ENCODE data around the gene KIF2A.
A peak's percentile ranks its signal among the peaks of the same experiment; 100 is the strongest.

KIF2A gene

DNA sequence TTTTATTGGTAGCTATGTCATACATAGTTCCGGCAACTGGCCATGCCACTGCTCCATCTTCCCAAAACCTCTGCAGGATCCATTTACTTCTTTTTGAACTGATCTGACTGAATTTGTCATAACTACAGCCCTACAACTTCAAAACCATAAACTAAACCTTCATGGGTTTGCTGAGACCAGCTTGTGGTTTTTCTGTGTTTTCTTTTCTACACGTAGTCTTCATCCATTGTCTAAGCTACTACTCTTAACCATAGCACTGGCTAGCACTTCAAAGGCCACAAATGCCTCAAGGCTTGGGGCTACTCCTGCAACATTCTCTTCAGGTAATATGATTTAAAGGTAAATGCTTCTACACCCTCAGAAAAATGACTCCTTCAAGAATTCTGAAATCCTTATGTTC, 9.0 kb upstream of the KIF2A start:
- no peak for DNase-seq

DNA sequence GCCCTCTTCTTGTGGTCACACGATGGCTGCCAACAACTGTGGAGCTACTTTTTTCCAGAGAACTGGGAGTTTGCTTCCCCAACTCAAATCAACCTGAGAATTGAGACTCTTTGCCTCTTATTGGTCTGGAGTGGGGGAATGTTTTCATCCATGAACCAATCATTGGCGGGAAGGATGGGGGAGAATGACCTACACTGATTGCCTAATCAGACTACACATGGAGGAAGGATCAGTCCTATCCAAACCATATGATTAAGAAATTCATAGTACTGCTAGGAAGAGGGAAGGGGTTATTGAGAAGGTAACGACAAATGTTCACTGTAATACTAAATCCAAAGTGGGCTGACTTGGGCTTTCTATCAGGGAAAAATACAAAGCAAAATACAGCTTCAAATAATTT, 7.9 kb upstream of the KIF2A start:
- DNase-seq, result no peak

DNA sequence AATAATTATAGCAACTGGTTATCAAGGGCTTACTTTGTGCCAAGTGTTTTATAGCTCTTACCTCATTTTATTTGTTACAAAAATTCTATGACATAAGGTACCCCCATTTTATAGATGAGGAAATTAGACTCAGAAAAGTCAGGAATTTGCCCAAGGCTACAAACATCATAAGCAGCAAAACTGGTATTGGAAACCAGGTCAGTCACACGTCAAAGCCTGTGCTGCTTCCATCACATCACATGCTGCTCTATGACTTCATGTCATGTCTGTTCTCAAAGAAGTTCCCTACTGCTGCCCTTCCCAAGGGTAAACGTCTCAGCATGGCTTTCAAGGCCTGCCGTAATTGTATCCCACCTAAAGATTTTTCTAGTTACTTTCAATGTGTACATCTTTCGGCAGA, 6.9 kb upstream of the KIF2A start:
- no peak for DNase-seq

- no peak for DNase-seq
These were observed 6.4 kb upstream of the KIF2A start for GRCh38 chr5:62299600-62299999.

DNA sequence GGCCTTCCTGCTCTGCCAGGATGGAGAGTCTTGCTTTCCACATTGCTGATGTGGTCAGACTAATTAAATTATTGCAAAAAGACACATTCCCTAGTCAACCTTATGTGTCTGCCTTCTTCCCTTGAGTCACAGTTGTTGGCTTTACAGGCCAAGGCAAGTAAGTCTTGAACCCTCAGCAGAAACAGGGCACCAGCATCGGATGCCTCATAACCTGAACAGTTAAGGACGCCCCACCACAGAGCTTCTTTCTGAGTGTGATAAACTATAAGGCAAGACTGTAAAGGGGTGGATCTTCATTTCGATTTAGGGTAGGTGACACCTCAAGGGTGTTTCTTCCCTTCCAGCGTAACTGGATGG, 670 bp upstream of the KIF2A start:
- no peak for DNase-seq

DNA sequence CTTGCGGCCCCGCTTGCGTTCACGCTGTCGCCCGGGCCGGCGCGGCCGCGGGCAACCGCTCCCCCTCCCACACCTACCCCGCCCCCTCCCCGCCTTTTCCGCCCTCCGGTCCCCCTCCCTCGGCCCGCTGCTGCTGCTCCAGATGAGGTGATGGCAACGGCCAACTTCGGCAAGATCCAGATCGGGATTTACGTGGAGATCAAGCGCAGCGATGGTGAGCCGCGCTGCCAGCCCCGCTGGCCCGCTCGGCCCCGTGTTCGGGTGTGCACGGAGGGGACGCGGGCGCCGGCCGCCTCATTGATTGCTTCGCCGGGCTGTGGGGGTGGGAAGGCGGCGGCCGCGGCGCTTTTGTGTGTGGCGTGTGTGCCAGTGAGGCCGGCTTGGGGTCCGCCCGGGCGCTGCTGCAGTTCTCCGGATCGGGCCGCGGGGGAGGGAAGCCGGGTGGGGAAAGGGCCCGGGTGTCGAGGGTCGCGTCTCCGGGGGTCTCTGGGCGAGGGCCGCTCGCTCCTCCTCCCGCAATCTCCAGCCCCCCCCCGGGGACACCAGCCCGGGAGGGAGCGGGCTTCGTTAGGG, 403 bp downstream of the KIF2A start:
- DNase-seq, result peak; percentile 65

DNA sequence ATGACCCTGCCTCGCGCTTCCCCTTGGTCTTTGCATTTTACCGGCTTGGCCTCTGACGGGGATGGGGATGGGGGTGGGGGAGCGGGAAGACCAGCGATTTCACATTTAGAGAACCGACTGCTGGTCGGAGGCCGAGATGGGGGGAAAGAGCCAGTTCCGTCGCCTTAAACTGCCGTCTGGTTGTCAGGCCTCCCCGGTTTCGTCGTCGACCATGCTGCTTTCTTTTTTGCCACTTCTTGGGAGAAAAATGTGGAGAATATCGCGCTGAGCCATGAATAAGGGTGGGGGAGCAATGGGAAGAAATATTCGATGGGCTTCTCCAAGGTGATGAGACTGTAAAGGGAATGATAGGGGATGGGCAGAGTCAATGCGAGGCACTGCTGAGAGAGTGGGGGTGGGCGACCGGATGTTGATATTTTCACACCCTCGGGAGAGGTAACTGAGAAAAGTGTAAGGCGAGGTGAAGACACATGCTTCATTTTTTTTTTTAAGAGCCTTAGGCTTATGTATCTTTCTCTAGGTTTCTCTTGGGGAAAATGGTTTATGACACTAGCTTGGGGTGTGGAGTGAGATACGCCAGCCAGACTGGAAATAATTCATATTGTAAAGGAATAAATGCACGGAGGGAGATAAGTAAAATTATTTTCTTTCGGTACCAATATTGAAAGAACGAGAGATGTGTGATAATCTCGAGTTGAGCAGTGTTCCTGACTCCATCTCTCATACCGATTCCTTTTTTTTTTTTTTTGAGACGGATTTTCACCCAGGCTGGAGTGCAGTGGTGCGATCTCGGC, 1.1 kb downstream of the KIF2A start:
- DNase-seq, result peak; percentile 73

GRCh38 chr5:62308439-62308838, 2.4 kb downstream of the KIF2A start:
- DNase-seq, result no peak

DNA sequence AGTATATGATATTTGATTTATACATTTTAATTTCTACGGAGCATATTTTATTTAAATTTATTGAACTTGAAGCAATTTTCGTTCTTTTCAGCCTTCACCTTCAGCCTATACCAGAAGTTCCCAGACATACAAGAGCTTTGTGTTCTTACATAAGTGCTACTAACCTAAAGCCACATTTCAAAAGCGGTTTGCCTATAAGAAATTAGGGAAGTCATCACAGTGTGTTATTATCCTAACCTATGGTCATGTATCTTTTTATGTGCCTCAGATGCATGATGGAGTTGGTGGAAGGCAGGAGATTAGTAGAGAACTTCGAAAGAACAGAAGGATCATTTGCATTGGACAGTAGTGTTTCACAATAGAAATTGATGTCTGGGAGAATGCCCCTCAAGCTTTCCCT, 3.1 kb downstream of the KIF2A start:
- no peak for DNase-seq

- no peak for DNase-seq
These were observed 4.6 kb downstream of the KIF2A start for GRCh38 chr5:62310426-62311143.

- no peak for DNase-seq
These were observed 6.0 kb downstream of the KIF2A start for GRCh38 chr5:62312036-62312435.

DNA sequence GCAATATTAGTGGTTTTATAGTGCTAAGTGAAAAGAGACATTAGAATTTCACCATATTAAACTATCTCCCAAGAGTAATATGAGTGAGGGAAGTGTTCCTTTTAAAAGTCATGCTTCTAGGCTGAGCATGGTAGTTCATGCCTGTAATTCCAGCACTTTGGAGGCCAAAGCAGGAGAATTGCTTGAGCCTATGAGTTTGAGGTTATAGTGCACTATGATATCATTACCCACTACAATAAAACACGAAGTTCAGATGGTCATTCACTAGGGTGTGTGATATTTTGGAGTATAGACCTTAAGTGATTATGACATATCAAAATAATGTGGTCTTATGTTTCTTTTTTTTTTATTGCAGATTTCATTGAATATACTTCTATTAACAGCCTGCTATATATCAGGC, 6.7 kb downstream of the KIF2A start:
- no peak for DNase-seq

DNA sequence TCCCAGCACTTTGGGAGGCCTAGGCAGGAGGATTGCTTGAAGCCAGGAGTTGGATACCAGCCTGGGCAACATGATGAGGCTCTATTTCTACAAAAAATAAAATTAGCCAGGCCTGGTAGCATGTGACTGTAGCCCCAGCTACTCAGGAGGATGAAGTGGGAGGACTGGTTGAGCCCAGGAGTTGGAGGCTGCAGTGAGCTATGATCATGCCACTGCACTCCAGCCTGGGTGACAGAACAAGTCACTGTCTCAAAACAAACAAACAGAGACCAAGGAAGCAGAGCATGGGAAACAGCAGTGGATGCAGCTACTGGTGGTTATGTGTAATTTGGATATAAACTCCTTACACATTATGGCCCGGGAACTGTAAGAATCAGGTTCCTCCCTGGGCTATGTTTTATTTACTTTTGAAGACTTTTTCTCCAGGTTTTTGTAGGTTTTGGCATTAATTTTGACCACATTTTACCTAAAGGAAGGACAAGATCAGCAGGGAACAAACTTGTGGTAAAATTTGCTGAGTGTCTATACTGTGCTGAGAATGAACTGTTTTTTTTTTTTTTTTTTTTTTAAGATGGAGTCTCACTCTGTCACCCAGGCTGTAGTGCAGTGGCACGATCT, 8.3 kb downstream of the KIF2A start:
- no peak for DNase-seq

- DNase-seq, result no peak
These were observed 9.6 kb downstream of the KIF2A start for GRCh38 chr5:62315376-62316175.

- DNase-seq, result no peak
These were observed 10.1 kb downstream of the KIF2A start for GRCh38 chr5:62316176-62316502.

GRCh38 chr5:62317810-62318209, 11.8 kb downstream of the KIF2A start:
- DNase-seq, result no peak

GRCh38 chr5:62322484-62322883, 16.5 kb downstream of the KIF2A start:
- DNase-seq, result no peak

DNA sequence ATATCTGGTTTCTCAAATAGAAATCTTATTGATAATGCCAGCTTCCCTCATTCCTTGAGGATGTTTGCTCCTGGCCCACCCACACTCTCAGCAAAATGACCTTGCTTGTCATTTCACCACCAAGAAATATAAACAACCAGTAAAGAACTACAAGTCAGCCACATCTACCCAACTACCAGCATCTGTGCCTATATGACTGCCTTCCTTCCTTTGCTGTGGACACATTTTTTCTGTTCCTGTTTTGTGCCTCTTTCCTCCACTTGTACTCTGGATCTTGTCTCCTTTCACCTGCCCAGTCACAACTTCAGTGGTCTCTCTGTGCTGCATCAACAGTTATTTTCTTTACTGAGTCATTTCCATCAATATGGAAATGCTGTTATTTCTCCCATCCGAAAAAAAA, 20.3 kb downstream of the KIF2A start:
- DNase-seq, result no peak

DNA sequence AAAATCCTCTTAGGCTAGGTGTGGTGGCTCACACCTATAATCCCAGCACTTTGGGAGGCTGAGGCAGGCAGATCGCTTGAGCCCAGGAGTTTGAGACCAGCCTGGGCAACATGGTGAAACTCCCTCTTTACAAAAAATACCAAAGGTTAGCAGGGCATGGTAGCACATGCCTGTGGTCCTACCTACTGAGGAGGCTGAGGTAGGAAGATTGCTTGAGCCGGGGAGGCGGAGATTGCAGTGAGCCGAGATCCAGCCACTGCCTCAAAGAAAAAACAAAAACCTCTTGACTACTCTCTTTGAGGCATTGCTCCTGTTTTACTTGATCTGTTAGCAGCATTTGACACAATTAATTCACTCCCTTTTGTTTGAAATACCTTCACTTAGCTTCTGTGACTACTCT, 20.7 kb downstream of the KIF2A start:
- DNase-seq, result no peak

GRCh38 chr5:62327138-62328053, 21.4 kb downstream of the KIF2A start:
- no peak for DNase-seq

DNA sequence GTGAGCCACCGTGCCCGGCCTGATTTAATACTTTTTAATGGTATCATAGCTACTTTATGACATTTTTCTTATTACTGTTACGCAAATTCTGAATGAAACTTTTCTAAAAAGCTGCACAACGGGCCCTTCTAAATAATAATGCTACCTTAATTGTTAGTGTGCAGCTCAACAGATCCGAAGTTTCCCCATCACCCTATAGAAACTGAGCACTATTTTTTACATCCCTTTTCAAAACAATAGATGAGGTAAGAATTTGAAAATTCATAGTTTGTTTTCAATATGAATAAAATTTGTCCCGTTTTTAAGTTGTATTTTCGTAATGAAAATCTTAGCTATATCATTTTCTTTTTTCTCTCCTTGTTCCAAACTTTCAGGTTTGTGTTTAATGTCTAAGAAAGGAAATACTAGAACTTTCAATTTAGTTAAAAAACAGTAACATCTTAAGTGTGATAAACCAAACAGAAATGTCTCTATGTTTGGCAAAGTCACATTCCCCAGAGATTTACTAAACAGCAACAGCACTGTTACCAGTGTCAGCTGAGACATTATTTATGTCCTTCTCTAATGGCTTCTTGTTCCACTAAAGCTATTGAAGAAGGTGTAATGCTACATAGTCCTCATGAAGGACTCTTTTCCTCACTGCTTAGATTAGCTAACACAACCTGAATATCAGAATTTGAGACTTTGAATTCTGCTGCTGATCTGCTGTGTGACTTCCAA, 22.9 kb downstream of the KIF2A start:
- DNase-seq, result no peak
